HG02938 (cell line): ENCODE data around the gene DDB1.
"Not testable (repeated sequence)": the region's sequence is repeated elsewhere in the genome, so short reads cannot be mapped to it uniquely, and the experiment has no call there.

ENCODE experiments used
- ATAC-seq: cut with Tn5 transposase; IDR thresholded peaks from one replicate; pipeline ENCODE4 v1.9.1; 2021; ENCODE audit warnings: mild to moderate bottlenecking, moderate library complexity; ENCODE audit not compliant: unreplicated experiment

The DDB1 gene

GRCh38 chr11:61273178-61274078, 59.5 kb downstream of the DDB1 start:
- ATAC-seq, result no peak

GRCh38 chr11:61272731-61273130, 60.2 kb downstream of the DDB1 start:
- no peak for ATAC-seq

- ATAC-seq, result no peak
These were observed 62.4 kb downstream of the DDB1 start for GRCh38 chr11:61270354-61271076.

- ATAC-seq, result no peak
These were observed 64.2 kb downstream of the DDB1 start for GRCh38 chr11:61268588-61269250.

- no peak for ATAC-seq
These were observed 65.5 kb downstream of the DDB1 start for GRCh38 chr11:61267437-61267841.

- no peak for ATAC-seq
These were observed 66.3 kb downstream of the DDB1 start for GRCh38 chr11:61266602-61267001.

- ATAC-seq, result no peak
These were observed 67.5 kb downstream of the DDB1 start for GRCh38 chr11:61265357-61265756.

GRCh38 chr11:61264795-61265194, 68.1 kb downstream of the DDB1 start:
- ATAC-seq, result no peak

- no peak for ATAC-seq
These were observed 68.5 kb downstream of the DDB1 start for GRCh38 chr11:61264371-61264770.

- no peak for ATAC-seq
These were observed 73.5 kb downstream of the DDB1 start for GRCh38 chr11:61259363-61259762.

- ATAC-seq, result no peak
These were observed 74.4 kb downstream of the DDB1 start for GRCh38 chr11:61258546-61258945.

- no peak for ATAC-seq
These were observed 76.0 kb downstream of the DDB1 start for GRCh38 chr11:61256710-61257482.

GRCh38 chr11:61254403-61255025, 78.4 kb downstream of the DDB1 start:
- no peak for ATAC-seq

GRCh38 chr11:61252332-61252731, 80.6 kb downstream of the DDB1 start:
- not testable (repeated sequence) for ATAC-seq

- ATAC-seq, result not testable (repeated sequence)
These were observed 81.8 kb downstream of the DDB1 start for GRCh38 chr11:61250796-61251765.
